ENCODE results near the gene HEMK1. TPM values are rescaled to one million over a fixed set of nuclear protein-coding genes. Genes with fewer than 3 reads are reported as not detected.
A peak's percentile ranks its signal among the peaks of the same experiment; 100 is the strongest.

Gene HEMK1
- total RNA-seq, 3 donors from 2014 or later (not counting 1 experiment from before 2014, with no cell fraction given): 20.5 to 29.3 (median 28.2) TPM

DNA sequence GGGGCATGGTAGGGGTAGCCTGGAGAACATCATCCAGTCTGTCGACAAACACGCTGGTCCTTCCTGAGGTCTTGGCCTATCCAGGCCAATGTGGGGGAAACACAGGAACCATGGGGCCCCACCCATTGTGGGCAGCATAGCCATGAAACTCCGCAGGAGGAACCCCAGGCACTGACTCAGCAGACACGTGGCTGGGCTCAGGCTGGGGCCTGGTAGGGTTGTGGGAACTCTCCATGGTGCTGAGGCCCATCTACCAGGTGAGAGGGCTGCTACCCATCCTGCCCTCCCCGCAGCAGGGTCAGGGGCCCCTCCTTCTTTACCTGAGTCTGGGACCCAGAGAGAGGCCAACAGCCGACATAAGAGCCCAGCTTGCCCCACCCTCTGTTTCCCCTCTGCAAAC is 43.3 kb upstream of the HEMK1 start:
- TF ChIP-seq, protein P1, sequence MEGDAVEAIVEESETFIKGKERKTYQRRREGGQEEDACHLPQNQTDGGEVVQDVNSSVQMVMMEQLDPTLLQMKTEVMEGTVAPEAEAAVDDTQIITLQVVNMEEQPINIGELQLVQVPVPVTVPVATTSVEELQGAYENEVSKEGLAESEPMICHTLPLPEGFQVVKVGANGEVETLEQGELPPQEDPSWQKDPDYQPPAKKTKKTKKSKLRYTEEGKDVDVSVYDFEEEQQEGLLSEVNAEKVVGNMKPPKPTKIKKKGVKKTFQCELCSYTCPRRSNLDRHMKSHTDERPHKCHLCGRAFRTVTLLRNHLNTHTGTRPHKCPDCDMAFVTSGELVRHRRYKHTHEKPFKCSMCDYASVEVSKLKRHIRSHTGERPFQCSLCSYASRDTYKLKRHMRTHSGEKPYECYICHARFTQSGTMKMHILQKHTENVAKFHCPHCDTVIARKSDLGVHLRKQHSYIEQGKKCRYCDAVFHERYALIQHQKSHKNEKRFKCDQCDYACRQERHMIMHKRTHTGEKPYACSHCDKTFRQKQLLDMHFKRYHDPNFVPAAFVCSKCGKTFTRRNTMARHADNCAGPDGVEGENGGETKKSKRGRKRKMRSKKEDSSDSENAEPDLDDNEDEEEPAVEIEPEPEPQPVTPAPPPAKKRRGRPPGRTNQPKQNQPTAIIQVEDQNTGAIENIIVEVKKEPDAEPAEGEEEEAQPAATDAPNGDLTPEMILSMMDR (IDR thresholded peaks at IDR 0.05): no peak
- DNase-seq (peak; percentile 45 to 59), ATAC-seq (peak; percentile 63 to 96 (median 80))
- Mint-ChIP-seq H3K27ac (no peak overlapping the region), H3K4me1 (peaks cover 0 to 4% of the 10 kb centered on the region in 2 donors), H3K27me3 (ENCODE audit: low read depth in 2 of 2) (peaks cover 10 to 16% of the 10 kb centered on the region in 2 donors), H3K4me3 (no peak overlapping the region), H3K36me3 (no peaks in the 10 kb centered on the region), H3K9me3 (no peaks in the 10 kb centered on the region)
- intact Hi-C loops (cut with micrococcal nuclease): no loop called here
- H3K4me3 ChIP-seq (ENCODE audit: low read length): no peak overlapping the region
- no peak overlapping the region for H3K27ac ChIP-seq (ENCODE audit: low read length)
- peaks cover 4% of the 10 kb centered on the region for H3K27me3 ChIP-seq (ENCODE audit: control insufficient read depth, insufficient read depth, low read length)
- H3K9me3 ChIP-seq (ENCODE audit: control insufficient read depth, insufficient read depth, low read length): no peaks in the 10 kb centered on the region
- no peaks in the 10 kb centered on the region for H3K36me3 ChIP-seq (ENCODE audit: control insufficient read depth, insufficient read depth, low read length)
- peaks cover under 1% of the 10 kb centered on the region for H3K4me1 ChIP-seq (ENCODE audit: control insufficient read depth, insufficient read depth, low read length)
- WGBS (ENCODE audit: insufficient coverage): 9% methylated on average over 6 of the region's 6 CpGs

DNA sequence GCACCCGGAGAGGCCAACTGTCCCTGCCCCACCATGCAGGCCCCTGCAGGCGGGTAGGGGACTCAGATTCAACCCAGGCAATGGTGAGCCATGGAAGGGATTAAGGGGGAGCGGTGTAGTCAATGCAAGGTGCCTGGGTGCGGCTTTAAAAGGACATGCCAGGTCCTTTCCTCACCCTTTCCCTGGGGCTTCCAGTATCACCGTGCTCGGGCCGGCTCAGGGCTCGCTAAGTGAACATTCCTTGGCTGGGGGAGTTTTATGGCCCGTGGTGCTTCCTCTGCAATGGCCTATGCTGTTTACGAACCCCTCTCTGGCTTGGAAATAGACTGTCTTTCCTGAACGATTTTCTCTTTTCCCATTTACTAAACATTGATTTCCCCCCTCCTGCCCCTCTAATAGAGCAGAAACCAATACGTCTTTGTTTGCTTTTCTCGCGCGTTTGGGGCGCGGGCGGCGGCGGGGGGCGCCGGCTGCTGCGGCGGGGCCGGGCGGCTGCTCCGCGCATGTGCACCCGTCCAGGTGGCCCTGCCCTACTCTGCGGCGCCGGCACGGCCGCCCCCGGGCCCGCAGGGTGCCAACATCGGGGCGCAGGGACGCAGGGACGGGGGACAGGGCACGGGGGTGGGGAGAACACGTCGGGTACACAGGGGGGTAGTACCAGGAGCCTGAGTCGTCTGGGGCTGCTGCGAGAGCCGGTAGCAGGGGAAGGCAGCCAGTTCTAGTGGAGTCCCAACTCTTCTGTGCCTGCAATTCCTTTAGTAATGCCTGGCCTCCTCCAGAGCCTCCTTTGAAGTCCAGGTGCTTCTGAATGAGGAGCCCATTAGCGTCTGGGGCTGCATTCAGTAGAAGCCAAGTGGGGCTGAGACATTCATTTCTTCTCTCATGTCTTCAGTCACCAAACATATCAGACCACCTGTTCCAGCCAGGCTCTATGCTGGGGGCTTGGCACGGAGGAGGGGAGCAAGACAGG is 39.0 kb upstream of the HEMK1 start:
- intact Hi-C loops (cut with micrococcal nuclease): no loop called here
- H3K27me3 Mint-ChIP-seq (ENCODE audit: low read depth in 2 of 2): peaks cover 10 to 16% of the 10 kb centered on the region in 2 donors
- no peaks in the 10 kb centered on the region for H3K36me3 Mint-ChIP-seq
- TF ChIP-seq, protein P1 (IDR thresholded peaks at IDR 0.05): no peak
- H3K4me1 ChIP-seq (ENCODE audit: control insufficient read depth, insufficient read depth, low read length): peaks cover 5% of the 10 kb centered on the region
- H3K27me3 ChIP-seq (ENCODE audit: control insufficient read depth, insufficient read depth, low read length): peaks cover 4% of the 10 kb centered on the region
- no peak for ATAC-seq
- H3K9me3 ChIP-seq (ENCODE audit: control insufficient read depth, insufficient read depth, low read length): no peaks in the 10 kb centered on the region
- WGBS (ENCODE audit: insufficient coverage): 19% methylated on average over 48 of the region's 48 CpGs
- H3K4me3 Mint-ChIP-seq: no peak overlapping the region
- no peaks in the 10 kb centered on the region for H3K36me3 ChIP-seq (ENCODE audit: control insufficient read depth, insufficient read depth, low read length)
- no peak overlapping the region for H3K27ac Mint-ChIP-seq
- no peak for DNase-seq
- H3K27ac ChIP-seq (ENCODE audit: low read length): no peak overlapping the region
- no peak overlapping the region for H3K4me3 ChIP-seq (ENCODE audit: low read length)
- H3K9me3 Mint-ChIP-seq: no peaks in the 10 kb centered on the region
- H3K4me1 Mint-ChIP-seq: peaks cover 0 to 15% of the 10 kb centered on the region in 2 donors

- H3K27ac Mint-ChIP-seq: no peak overlapping the region
- H3K36me3 ChIP-seq (ENCODE audit: control insufficient read depth, insufficient read depth, low read length): no peaks in the 10 kb centered on the region
- peaks cover 4% of the 10 kb centered on the region for H3K27me3 ChIP-seq (ENCODE audit: control insufficient read depth, insufficient read depth, low read length)
- no peak overlapping the region for H3K4me3 ChIP-seq (ENCODE audit: low read length)
- WGBS (ENCODE audit: insufficient coverage): 55% methylated on average over 4 of the region's 4 CpGs
- TF ChIP-seq, protein P1 (IDR thresholded peaks at IDR 0.05): no peak
- no peaks in the 10 kb centered on the region for H3K9me3 ChIP-seq (ENCODE audit: control insufficient read depth, insufficient read depth, low read length)
- DNase-seq (no peak), ATAC-seq (peak in 2 of 3 donors; percentile 32 to 47)
- H3K36me3 Mint-ChIP-seq: no peaks in the 10 kb centered on the region
- H3K27ac ChIP-seq (ENCODE audit: low read length): no peak overlapping the region
- no peaks in the 10 kb centered on the region for H3K9me3 Mint-ChIP-seq
- peaks cover 0 to 11% of the 10 kb centered on the region in 2 donors for H3K4me1 Mint-ChIP-seq
- H3K4me3 Mint-ChIP-seq: no peak overlapping the region
- H3K4me1 ChIP-seq (ENCODE audit: control insufficient read depth, insufficient read depth, low read length): peaks cover 5% of the 10 kb centered on the region
- intact Hi-C loops (cut with micrococcal nuclease): no loop called here
- peaks cover 10 to 16% of the 10 kb centered on the region in 2 donors for H3K27me3 Mint-ChIP-seq (ENCODE audit: low read depth in 2 of 2)
Observed at GRCh38 chr3:50531201-50531600, 38.1 kb upstream of the HEMK1 start.

All from natural killer cell (primary cell).